Epithelial cell of esophagus (primary cell): ENCODE measurements around the gene B4GALT2.

Experiments used
- DNase-seq: peaks from one replicate; pipeline ENCODE4 v3.0.0; 2010; ENCODE audit warnings: low read depth
- H3K4me3 ChIP-seq: 2 replicates; pipeline ENCODE4 v1.5.1; 2011; ENCODE audit warnings: mild to moderate bottlenecking, low read length, control low read depth
- TF ChIP-seq, protein P1 (sequence below): IDR thresholded peaks from 2 replicates; pipeline ENCODE4 v1.5.1; 2011; ENCODE audit warnings: low read depth, mild to moderate bottlenecking, low read length, control low read depth, inconsistent platforms; ENCODE audit not compliant: insufficient read depth; ENCODE audit errors: missing control alignments

The B4GALT2 gene

DNA sequence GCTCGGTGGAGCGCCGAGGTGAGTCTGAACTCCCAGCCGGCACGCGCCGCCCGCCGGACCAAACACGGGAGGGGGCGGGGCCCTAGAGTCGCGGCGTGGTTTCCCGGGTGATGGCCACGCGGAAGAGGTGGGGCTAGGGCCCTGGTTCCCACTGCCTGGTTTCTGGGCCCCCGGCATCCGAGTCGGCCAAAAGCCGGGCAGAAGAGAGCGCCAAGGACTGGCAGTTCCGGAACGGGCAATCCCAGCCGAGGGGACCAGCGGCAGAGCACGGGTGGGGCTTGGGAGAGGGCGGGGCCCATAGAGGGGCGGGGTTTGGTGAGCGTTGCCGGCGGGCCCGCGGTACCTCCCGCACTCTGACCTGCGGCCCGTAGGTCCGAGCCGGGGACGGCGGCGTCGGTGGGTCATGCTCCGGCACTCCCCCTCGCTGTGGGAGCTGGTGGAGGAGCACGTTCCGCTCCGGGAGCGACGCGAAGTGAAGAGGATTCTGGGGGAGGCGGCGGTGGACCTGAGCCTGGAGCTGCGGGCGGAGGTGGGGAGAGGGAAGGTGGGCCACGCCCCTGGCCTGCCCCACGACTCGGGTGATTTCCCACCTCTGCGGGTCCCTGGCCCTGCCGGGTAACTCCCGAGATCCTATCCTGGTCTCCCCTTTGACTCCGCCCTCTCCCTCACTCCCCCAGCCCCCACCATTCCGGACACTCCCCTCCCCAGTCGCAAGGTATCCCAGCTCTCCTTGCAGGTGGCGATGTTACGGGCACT lies 12.6 kb downstream of the B4GALT2 start, which contains the start of gene CCDC24:
Gene CCDC24, plus strand, starts transcription at position 124 of the 756 bp plus-strand sequence. Its CDS starts 280 bp downstream, at position 404.
- TF ChIP-seq, protein P1, sequence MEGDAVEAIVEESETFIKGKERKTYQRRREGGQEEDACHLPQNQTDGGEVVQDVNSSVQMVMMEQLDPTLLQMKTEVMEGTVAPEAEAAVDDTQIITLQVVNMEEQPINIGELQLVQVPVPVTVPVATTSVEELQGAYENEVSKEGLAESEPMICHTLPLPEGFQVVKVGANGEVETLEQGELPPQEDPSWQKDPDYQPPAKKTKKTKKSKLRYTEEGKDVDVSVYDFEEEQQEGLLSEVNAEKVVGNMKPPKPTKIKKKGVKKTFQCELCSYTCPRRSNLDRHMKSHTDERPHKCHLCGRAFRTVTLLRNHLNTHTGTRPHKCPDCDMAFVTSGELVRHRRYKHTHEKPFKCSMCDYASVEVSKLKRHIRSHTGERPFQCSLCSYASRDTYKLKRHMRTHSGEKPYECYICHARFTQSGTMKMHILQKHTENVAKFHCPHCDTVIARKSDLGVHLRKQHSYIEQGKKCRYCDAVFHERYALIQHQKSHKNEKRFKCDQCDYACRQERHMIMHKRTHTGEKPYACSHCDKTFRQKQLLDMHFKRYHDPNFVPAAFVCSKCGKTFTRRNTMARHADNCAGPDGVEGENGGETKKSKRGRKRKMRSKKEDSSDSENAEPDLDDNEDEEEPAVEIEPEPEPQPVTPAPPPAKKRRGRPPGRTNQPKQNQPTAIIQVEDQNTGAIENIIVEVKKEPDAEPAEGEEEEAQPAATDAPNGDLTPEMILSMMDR = no peak
- H3K4me3 ChIP-seq = peak within 1 kb of the TSS; percentile 62
- peak; percentile 81 for DNase-seq

DNA sequence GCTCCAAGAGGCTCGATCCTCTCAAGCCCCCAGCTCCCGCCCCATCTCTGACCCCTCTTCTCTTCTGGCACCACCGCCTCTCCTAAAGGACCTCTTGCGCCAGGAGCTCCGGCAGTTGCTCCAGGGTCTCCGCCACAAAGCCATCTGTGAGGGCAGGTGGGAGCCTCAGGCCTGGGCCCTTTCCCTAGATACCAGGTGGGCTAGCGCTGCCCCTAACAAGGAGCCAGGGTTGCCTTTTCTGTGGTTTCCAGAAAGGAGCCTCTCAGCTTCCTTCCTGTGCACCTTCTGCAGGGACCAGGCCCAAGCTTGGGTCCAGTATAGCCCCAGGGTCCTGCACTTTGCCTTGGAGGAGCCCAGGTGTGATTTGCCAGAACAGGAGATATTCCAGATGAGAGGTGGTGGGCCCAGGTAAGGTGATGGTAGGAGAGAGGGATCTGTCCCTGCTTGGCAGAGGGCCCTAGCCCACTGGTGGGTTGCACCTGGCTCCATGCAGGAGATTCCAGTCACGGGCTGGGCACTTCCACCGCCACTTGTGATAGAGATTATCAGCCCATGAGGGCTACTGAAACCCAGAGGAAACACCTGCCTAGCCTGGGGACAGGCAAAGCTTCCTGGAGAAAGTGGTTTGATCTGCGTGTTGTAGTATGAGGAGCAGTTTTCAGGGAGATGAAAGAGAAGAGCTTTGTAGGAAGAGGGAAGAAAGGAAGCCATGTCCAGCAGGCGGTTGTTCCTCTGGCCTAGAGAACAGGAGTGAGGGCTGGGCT lies 13.4 kb downstream of the B4GALT2 start:
- DNase-seq = no peak
- TF ChIP-seq, protein P1 = no peak
- H3K4me3 ChIP-seq = peak overlapping the region; percentile 62

DNA sequence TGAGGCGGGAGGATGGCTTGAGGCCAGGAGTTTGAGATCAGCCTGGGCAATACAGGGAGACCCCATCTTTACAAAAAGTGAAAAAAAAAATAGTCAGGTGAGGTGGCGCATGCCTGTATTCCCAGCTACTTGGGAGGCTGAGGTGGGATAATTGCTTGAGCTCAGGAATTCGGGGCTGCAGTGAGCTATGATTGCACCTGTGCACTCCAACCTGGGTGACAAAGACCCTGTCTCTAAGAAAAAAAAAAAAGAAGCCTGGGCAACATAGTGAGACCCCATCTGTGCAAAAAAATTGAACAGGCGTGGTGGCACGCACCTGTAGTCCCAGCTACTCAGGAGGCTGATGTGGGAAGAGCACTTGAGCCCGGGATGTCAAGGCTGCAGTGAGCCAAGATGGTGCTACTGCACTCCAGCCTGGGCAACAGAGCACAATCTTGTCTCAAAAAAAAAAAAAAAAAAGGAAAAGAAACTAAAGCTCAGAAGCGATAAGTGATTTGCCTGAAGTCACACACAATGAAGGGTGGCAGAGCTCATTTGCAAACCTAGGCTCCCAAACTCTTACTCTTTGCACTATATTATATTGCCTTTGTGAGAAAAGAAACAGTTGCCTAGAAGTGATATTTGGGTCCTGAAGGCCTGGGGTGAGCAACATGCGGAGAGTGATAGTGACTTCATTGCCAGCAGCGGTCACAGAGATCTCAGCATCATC lies 14.3 kb downstream of the B4GALT2 start:
- TF ChIP-seq, protein P1 = no peak
- DNase-seq = no peak
- H3K4me3 ChIP-seq = no peak overlapping the region

DNA sequence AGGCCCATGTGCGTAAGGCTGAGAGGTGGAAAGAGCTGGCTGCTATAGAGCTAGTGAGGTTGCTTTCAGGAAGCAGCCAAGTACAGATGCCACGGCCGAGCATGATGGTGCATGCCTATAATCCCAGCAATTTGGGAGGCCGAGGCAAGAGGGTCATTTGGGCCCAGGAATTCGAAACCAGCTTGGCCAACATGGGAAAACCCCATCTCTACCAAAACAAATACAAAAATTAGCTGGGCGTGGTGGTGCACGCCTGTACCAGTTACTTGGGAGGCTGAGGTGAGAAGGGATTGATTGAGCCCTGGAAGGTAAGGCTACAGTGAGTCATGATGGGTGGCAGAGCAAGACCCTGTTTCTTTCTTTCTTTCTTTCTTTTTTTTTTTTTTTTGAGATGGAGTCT lies 15.1 kb downstream of the B4GALT2 start:
- no peak overlapping the region for H3K4me3 ChIP-seq
- TF ChIP-seq, protein P1 = no peak
- peak; percentile 85 for DNase-seq

DNA sequence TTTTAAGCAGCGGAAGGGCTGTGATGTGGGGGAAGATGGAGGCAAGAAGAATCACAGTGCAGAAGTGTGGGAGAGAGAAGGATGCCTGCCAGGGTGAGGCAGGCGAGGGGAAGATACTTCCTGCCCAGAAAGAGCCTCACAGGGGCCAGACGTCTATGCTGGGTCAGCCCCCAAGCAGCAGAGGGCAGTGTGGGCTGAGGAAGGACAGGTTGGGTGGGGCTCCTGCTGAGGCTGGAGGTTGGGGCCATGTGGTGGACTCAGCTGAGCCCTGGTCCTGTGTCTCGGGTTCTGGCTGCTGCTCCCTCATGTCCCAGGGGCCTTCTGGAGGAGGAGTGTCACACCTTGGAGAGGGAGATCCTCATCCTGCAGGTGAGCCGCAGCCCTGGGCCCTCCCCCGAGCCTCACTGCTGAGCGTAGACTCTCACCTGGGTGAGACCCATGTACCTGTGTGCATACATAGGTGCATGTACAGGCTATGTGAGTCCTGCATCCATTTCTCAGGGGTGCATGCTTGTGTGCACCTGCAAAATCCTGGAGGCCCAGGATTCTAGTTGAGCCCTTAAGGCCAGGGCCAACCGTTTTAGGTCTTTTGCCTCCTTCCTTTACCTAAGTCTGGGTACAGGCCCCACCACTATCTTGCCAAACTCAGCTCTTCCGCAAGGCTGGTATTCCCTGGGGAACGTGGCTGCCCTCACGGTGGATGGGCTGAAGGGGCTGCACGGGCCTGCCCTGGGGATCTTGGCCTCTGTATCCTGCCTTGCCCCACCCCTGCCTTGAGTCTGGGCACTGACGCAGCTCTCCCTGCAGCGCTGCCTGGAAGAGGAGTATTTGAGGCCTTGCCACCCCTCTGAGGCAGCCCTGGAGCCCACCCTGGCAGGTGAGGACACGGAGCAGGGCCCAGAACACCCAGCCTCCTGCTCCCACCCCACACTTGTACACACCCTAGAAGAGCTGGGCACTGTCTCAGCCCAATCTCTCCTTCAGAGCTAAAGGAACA lies 16.1 kb downstream of the B4GALT2 start:
- DNase-seq = no peak
- H3K4me3 ChIP-seq = no peak overlapping the region
- TF ChIP-seq, protein P1 = peak; percentile 19
